ENCODE measurements around the gene ST3GAL3.

ST3GAL3 gene

GRCh38 chr1:43736819-43737218 is 29.5 kb downstream of the ST3GAL3 start:
- no peak for DNase-seq
- Histone ChIP-seq H3K4me1 (ENCODE audit: control insufficient read depth, insufficient read depth, low read depth, low read length) (peaks cover 3% of the 10 kb centered on the region), H3K27ac (ENCODE audit: low read length, poor library complexity, severe bottlenecking) (no peak overlapping the region), H3K9me3 (ENCODE audit: control insufficient read depth, low read length) (no peaks in the 10 kb centered on the region), H3K9ac (ENCODE audit: low read length) (no peak overlapping the region), H3K27me3 (ENCODE audit: control insufficient read depth in 1 of 2, insufficient read depth in 1 of 2, low read length in 2 of 2) (no peaks in the 10 kb centered on the region), H3K4me3 (ENCODE audit: insufficient read depth in 1 of 2, low read depth in 1 of 2, low read length in 2 of 2) (no peak overlapping the region), H3K14ac (ENCODE audit: low read length in 2 of 2) (no peak overlapping the region), H4K91ac (ENCODE audit: low read length) (no peak overlapping the region), H3K18ac (ENCODE audit: low read depth in 1 of 2, low read length in 2 of 2) (no peak overlapping the region), H3K36me3 (ENCODE audit: control insufficient read depth in 1 of 2, insufficient read depth in 2 of 2, low read depth in 1 of 2, low read length in 2 of 2) (peaks cover 3 to 48% of the 10 kb centered on the region in 2 experiments), H4K8ac (ENCODE audit: low read length) (no peak overlapping the region), H2AK5ac (ENCODE audit: low read length, severe bottlenecking) (no peak overlapping the region), H2AFZ (ENCODE audit: low read depth, low read length) (no peak overlapping the region), H3K4me2 (ENCODE audit: low read length, poor library complexity, severe bottlenecking) (no peak overlapping the region), H3K4ac (ENCODE audit: low read depth in 1 of 2, low read length in 2 of 2) (no peak overlapping the region), H2BK15ac (ENCODE audit: low read depth, poor library complexity, severe bottlenecking) (no peak overlapping the region), H3K23ac (ENCODE audit: low read length in 2 of 2) (no peak overlapping the region), H3K79me1 (replicated peaks; ENCODE audit: low read length, poor library complexity, severe bottlenecking) (peaks cover 43% of the 10 kb centered on the region), H2BK12ac (ENCODE audit: low read length in 2 of 2) (no peak overlapping the region), H2BK120ac (ENCODE audit: low read depth, low read length) (no peak overlapping the region), H2BK5ac (ENCODE audit: low read depth, low read length, poor library complexity, severe bottlenecking) (no peak overlapping the region)
- WGBS = 90% methylated on average over 2 of the region's 2 CpGs

- no peak overlapping the region for H2BK15ac ChIP-seq (ENCODE audit: low read depth, poor library complexity, severe bottlenecking)
- H3K36me3 ChIP-seq (ENCODE audit: control insufficient read depth in 1 of 2, insufficient read depth in 2 of 2, low read depth in 1 of 2, low read length in 2 of 2) = peaks cover 3 to 42% of the 10 kb centered on the region in 2 experiments
- no peaks in the 10 kb centered on the region for H3K9me3 ChIP-seq (ENCODE audit: control insufficient read depth, low read length)
- no peak overlapping the region for H3K23ac ChIP-seq (ENCODE audit: low read length in 2 of 2)
- no peak overlapping the region for H2AFZ ChIP-seq (ENCODE audit: low read depth, low read length)
- H2BK5ac ChIP-seq (ENCODE audit: low read depth, low read length, poor library complexity, severe bottlenecking) = no peak overlapping the region
- no peak overlapping the region for H3K18ac ChIP-seq (ENCODE audit: low read depth in 1 of 2, low read length in 2 of 2)
- no peaks in the 10 kb centered on the region for H3K4me1 ChIP-seq (ENCODE audit: control insufficient read depth, insufficient read depth, low read depth, low read length)
- no peak overlapping the region for H3K4ac ChIP-seq (ENCODE audit: low read depth in 1 of 2, low read length in 2 of 2)
- H2BK12ac ChIP-seq (ENCODE audit: low read length in 2 of 2) = no peak overlapping the region
- 80% methylated on average over 4 of the region's 4 CpGs for WGBS
- no peaks in the 10 kb centered on the region for H3K27me3 ChIP-seq (ENCODE audit: control insufficient read depth in 1 of 2, insufficient read depth in 1 of 2, low read length in 2 of 2)
- no peak overlapping the region for H3K14ac ChIP-seq (ENCODE audit: low read length in 2 of 2)
- no peak overlapping the region for H3K27ac ChIP-seq (ENCODE audit: low read length, poor library complexity, severe bottlenecking)
- H4K8ac ChIP-seq (ENCODE audit: low read length) = no peak overlapping the region
- H2BK120ac ChIP-seq (ENCODE audit: low read depth, low read length) = no peak overlapping the region
- no peak for DNase-seq
- H3K79me1 ChIP-seq (replicated peaks; ENCODE audit: low read length, poor library complexity, severe bottlenecking) = peaks cover 36% of the 10 kb centered on the region
- H4K91ac ChIP-seq (ENCODE audit: low read length) = no peak overlapping the region
- no peak overlapping the region for H3K9ac ChIP-seq (ENCODE audit: low read length)
- H2AK5ac ChIP-seq (ENCODE audit: low read length, severe bottlenecking) = no peak overlapping the region
- no peak overlapping the region for H3K4me2 ChIP-seq (ENCODE audit: low read length, poor library complexity, severe bottlenecking)
- H3K4me3 ChIP-seq (ENCODE audit: insufficient read depth in 1 of 2, low read depth in 1 of 2, low read length in 2 of 2) = no peak overlapping the region
Measured at GRCh38 chr1:43742026-43742425, 34.7 kb downstream of the ST3GAL3 start.

GRCh38 chr1:43743206-43743605 is 35.9 kb downstream of the ST3GAL3 start:
- H3K9me3 ChIP-seq (ENCODE audit: control insufficient read depth, low read length) = no peaks in the 10 kb centered on the region
- no peak overlapping the region for H3K9ac ChIP-seq (ENCODE audit: low read length)
- H3K79me1 ChIP-seq (replicated peaks; ENCODE audit: low read length, poor library complexity, severe bottlenecking) = peaks cover 43% of the 10 kb centered on the region
- WGBS = 97% methylated on average over 1 of the region's 1 CpG
- H4K8ac ChIP-seq (ENCODE audit: low read length) = no peak overlapping the region
- no peak overlapping the region for H2BK15ac ChIP-seq (ENCODE audit: low read depth, poor library complexity, severe bottlenecking)
- H3K36me3 ChIP-seq (ENCODE audit: control insufficient read depth in 1 of 2, insufficient read depth in 2 of 2, low read depth in 1 of 2, low read length in 2 of 2) = peaks cover 11 to 31% of the 10 kb centered on the region in 2 experiments
- H3K4ac ChIP-seq (ENCODE audit: low read depth in 1 of 2, low read length in 2 of 2) = no peak overlapping the region
- H3K14ac ChIP-seq (ENCODE audit: low read length in 2 of 2) = no peak overlapping the region
- no peak overlapping the region for H2BK12ac ChIP-seq (ENCODE audit: low read length in 2 of 2)
- no peak overlapping the region for H3K23ac ChIP-seq (ENCODE audit: low read length in 2 of 2)
- DNase-seq = no peak
- H2BK120ac ChIP-seq (ENCODE audit: low read depth, low read length) = no peak overlapping the region
- H2AK5ac ChIP-seq (ENCODE audit: low read length, severe bottlenecking) = no peak overlapping the region
- H3K27ac ChIP-seq (ENCODE audit: low read length, poor library complexity, severe bottlenecking) = no peak overlapping the region
- no peak overlapping the region for H2BK5ac ChIP-seq (ENCODE audit: low read depth, low read length, poor library complexity, severe bottlenecking)
- H3K18ac ChIP-seq (ENCODE audit: low read depth in 1 of 2, low read length in 2 of 2) = no peak overlapping the region
- no peak overlapping the region for H3K4me3 ChIP-seq (ENCODE audit: insufficient read depth in 1 of 2, low read depth in 1 of 2, low read length in 2 of 2)
- no peak overlapping the region for H2AFZ ChIP-seq (ENCODE audit: low read depth, low read length)
- H4K91ac ChIP-seq (ENCODE audit: low read length) = no peak overlapping the region
- H3K27me3 ChIP-seq (ENCODE audit: control insufficient read depth in 1 of 2, insufficient read depth in 1 of 2, low read length in 2 of 2) = no peaks in the 10 kb centered on the region
- no peak overlapping the region for H3K4me2 ChIP-seq (ENCODE audit: low read length, poor library complexity, severe bottlenecking)
- H3K4me1 ChIP-seq (ENCODE audit: control insufficient read depth, insufficient read depth, low read depth, low read length) = no peaks in the 10 kb centered on the region

DNA sequence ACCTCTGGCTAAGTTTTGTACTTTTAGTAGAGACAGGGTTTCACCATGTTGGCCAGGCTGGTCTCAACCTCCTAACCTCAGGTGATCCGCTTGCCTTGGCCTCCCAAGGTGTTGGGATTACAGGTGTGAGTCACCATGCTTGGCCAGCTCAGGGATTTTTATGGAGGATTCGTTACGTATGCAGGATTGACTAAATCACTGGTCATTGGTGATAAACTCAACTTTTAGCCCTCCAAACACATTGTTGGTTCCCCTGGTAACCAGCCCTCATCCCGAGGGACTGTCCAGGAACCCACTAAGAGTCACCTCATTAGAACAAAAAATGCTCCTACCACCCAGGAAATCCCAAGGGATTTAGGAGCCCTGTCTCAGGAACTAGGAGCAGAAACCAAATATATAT is 40.4 kb downstream of the ST3GAL3 start:
- Histone ChIP-seq H3K79me1 (replicated peaks; ENCODE audit: low read length, poor library complexity, severe bottlenecking) (peaks cover 38% of the 10 kb centered on the region), H2BK12ac (ENCODE audit: low read length in 2 of 2) (no peak overlapping the region), H2BK120ac (ENCODE audit: low read depth, low read length) (no peak overlapping the region), H3K4me3 (ENCODE audit: insufficient read depth in 1 of 2, low read depth in 1 of 2, low read length in 2 of 2) (no peak overlapping the region), H3K36me3 (ENCODE audit: control insufficient read depth in 1 of 2, insufficient read depth in 2 of 2, low read depth in 1 of 2, low read length in 2 of 2) (peaks cover 8 to 25% of the 10 kb centered on the region in 2 experiments), H3K4me2 (ENCODE audit: low read length, poor library complexity, severe bottlenecking) (no peak overlapping the region), H2BK5ac (ENCODE audit: low read depth, low read length, poor library complexity, severe bottlenecking) (no peak overlapping the region), H3K4me1 (ENCODE audit: control insufficient read depth, insufficient read depth, low read depth, low read length) (no peaks in the 10 kb centered on the region), H2AK5ac (ENCODE audit: low read length, severe bottlenecking) (no peak overlapping the region), H4K91ac (ENCODE audit: low read length) (no peak overlapping the region), H2BK15ac (ENCODE audit: low read depth, poor library complexity, severe bottlenecking) (no peak overlapping the region), H3K23ac (ENCODE audit: low read length in 2 of 2) (no peak overlapping the region), H3K14ac (ENCODE audit: low read length in 2 of 2) (no peak overlapping the region), H3K9ac (ENCODE audit: low read length) (no peak overlapping the region), H3K9me3 (ENCODE audit: control insufficient read depth, low read length) (no peaks in the 10 kb centered on the region), H2AFZ (ENCODE audit: low read depth, low read length) (no peak overlapping the region), H4K8ac (ENCODE audit: low read length) (no peak overlapping the region), H3K4ac (ENCODE audit: low read depth in 1 of 2, low read length in 2 of 2) (no peak overlapping the region), H3K27ac (ENCODE audit: low read length, poor library complexity, severe bottlenecking) (no peak overlapping the region), H3K27me3 (ENCODE audit: control insufficient read depth in 1 of 2, insufficient read depth in 1 of 2, low read length in 2 of 2) (no peaks in the 10 kb centered on the region), H3K18ac (ENCODE audit: low read depth in 1 of 2, low read length in 2 of 2) (no peak overlapping the region)
- over 99% methylated on average over 4 of the region's 4 CpGs for WGBS
- DNase-seq = no peak

Data from mesenchymal stem cell (in vitro differentiated cells and primary cell).